ENCODE data around the gene STX7.

The STX7 gene

GRCh38 chr6:132399376-132400074 is 113.4 kb downstream of the STX7 start (continued):
- TF ChIP-seq, protein P1, sequence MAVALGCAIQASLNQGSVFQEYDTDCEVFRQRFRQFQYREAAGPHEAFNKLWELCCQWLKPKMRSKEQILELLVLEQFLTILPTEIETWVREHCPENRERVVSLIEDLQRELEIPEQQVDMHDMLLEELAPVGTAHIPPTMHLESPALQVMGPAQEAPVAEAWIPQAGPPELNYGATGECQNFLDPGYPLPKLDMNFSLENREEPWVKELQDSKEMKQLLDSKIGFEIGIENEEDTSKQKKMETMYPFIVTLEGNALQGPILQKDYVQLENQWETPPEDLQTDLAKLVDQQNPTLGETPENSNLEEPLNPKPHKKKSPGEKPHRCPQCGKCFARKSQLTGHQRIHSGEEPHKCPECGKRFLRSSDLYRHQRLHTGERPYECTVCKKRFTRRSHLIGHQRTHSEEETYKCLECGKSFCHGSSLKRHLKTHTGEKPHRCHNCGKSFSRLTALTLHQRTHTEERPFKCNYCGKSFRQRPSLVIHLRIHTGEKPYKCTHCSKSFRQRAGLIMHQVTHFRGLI (tag by site-specific recombination; IDR thresholded peaks at IDR 0.05): peak; percentile 38; the same call in 1 of the 2 replicates
- TF ChIP-seq ZBTB1 (tag by site-specific recombination; IDR thresholded peaks at IDR 0.05) (no peak), ZNF37A (tag by site-specific recombination; IDR thresholded peaks at IDR 0.05) (no peak), ZNF623 (tag by site-specific recombination; IDR thresholded peaks at IDR 0.05) (no peak), ZNF16 (tag by site-specific recombination; IDR thresholded peaks at IDR 0.05; ENCODE audit: low read depth) (no peak), ZBTB21 (tag by site-specific recombination; IDR thresholded peaks at IDR 0.05) (no peak), KLF16 (tag by site-specific recombination; IDR thresholded peaks at IDR 0.05) (no peak), ZNF785 (tag by site-specific recombination; IDR thresholded peaks at IDR 0.05) (no peak), ZNF501 (tag by site-specific recombination; IDR thresholded peaks at IDR 0.05) (no peak), ZNF274 (IDR thresholded peaks at IDR 0.05; ENCODE audit: low read length) (no peak), ZNF274 (tag by site-specific recombination; IDR thresholded peaks at IDR 0.05; ENCODE audit: borderline replicate concordance) (no peak), ZNF302 (tag by site-specific recombination; IDR thresholded peaks at IDR 0.05; ENCODE audit: low read depth) (no peak), ZNF366 (tag by site-specific recombination; conservative IDR thresholded peaks at IDR 0.05) (peak; percentile 57; the same call in 1 of the 2 replicates), EGR2 (tag by site-specific recombination; IDR thresholded peaks at IDR 0.05; ENCODE audit: low read depth) (no peak), ZNF677 (tag by site-specific recombination; IDR thresholded peaks at IDR 0.05) (no peak), ZNF701 (tag by site-specific recombination; IDR thresholded peaks at IDR 0.05) (no peak), ZNF747 (tag by site-specific recombination; IDR thresholded peaks at IDR 0.05) (no peak), ZNF335 (tag by site-specific recombination; conservative IDR thresholded peaks at IDR 0.05) (no peak), ZBTB48 (tag by site-specific recombination; IDR thresholded peaks at IDR 0.05) (no peak), ZNF571 (tag by site-specific recombination; IDR thresholded peaks at IDR 0.05) (no peak), SP7 (tag by site-specific recombination; IDR thresholded peaks at IDR 0.05) (peak; percentile 39; the same call in 1 of the 2 replicates), ZNF792 (tag by site-specific recombination; IDR thresholded peaks at IDR 0.05) (no peak), KLF8 (tag by site-specific recombination; IDR thresholded peaks at IDR 0.05) (no peak), ZBTB7A (tag by site-specific recombination; IDR thresholded peaks at IDR 0.05; ENCODE audit: low read depth) (no peak), ZNF391 (tag by site-specific recombination; IDR thresholded peaks at IDR 0.05; ENCODE audit: borderline replicate concordance, low read depth) (no peak), ZNF121 (tag by site-specific recombination; IDR thresholded peaks at IDR 0.05) (no peak), ZFP37 (tag by site-specific recombination; IDR thresholded peaks at IDR 0.05) (no peak), REPIN1 (tag by site-specific recombination; IDR thresholded peaks at IDR 0.05; ENCODE audit: low read depth) (no peak), ZNF843 (tag by site-specific recombination; IDR thresholded peaks at IDR 0.05) (no peak; the same call in 1 of the 2 replicates), GLI2 (tag by site-specific recombination; IDR thresholded peaks at IDR 0.05; ENCODE audit: borderline replicate concordance, low read depth) (0 out of 2 replicates have a peak, but pooled peaks have one; percentile 39), GFI1B (tag by site-specific recombination; IDR thresholded peaks at IDR 0.05) (no peak)
- TF ChIP-seq, protein P2, sequence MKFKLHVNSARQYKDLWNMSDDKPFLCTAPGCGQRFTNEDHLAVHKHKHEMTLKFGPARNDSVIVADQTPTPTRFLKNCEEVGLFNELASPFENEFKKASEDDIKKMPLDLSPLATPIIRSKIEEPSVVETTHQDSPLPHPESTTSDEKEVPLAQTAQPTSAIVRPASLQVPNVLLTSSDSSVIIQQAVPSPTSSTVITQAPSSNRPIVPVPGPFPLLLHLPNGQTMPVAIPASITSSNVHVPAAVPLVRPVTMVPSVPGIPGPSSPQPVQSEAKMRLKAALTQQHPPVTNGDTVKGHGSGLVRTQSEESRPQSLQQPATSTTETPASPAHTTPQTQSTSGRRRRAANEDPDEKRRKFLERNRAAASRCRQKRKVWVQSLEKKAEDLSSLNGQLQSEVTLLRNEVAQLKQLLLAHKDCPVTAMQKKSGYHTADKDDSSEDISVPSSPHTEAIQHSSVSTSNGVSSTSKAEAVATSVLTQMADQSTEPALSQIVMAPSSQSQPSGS (tag by site-specific recombination; IDR thresholded peaks at IDR 0.05; ENCODE audit: low read depth): no peak
- TF ChIP-seq, protein P3, sequence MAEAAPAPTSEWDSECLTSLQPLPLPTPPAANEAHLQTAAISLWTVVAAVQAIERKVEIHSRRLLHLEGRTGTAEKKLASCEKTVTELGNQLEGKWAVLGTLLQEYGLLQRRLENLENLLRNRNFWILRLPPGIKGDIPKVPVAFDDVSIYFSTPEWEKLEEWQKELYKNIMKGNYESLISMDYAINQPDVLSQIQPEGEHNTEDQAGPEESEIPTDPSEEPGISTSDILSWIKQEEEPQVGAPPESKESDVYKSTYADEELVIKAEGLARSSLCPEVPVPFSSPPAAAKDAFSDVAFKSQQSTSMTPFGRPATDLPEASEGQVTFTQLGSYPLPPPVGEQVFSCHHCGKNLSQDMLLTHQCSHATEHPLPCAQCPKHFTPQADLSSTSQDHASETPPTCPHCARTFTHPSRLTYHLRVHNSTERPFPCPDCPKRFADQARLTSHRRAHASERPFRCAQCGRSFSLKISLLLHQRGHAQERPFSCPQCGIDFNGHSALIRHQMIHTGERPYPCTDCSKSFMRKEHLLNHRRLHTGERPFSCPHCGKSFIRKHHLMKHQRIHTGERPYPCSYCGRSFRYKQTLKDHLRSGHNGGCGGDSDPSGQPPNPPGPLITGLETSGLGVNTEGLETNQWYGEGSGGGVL (tag by site-specific recombination; IDR thresholded peaks at IDR 0.05): 0 out of 2 replicates have a peak, but pooled peaks have one; percentile 11
- TF ChIP-seq, protein P4, sequence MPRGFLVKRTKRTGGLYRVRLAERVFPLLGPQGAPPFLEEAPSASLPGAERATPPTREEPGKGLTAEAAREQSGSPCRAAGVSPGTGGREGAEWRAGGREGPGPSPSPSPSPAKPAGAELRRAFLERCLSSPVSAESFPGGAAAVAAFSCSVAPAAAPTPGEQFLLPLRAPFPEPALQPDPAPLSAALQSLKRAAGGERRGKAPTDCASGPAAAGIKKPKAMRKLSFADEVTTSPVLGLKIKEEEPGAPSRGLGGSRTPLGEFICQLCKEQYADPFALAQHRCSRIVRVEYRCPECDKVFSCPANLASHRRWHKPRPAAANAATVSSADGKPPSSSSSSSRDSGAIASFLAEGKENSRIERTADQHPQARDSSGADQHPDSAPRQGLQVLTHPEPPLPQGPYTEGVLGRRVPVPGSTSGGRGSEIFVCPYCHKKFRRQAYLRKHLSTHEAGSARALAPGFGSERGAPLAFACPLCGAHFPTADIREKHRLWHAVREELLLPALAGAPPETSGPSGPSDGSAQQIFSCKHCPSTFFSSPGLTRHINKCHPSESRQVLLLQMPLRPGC (tag by site-specific recombination; IDR thresholded peaks at IDR 0.05): no peak
